Hematopoietic multipotent progenitor cell treated with erythropoietin and hydrocortisone succinate and interleukin-3 and kit ligand, for 15 days (in vitro differentiated cells): ENCODE results near the gene TULP1.

Experiments used
- DNase-seq: peaks from one replicate; pipeline ENCODE4 v3.0.0-alpha.2; 2015; ENCODE audit warnings: low spot score

TULP1 gene

DNA sequence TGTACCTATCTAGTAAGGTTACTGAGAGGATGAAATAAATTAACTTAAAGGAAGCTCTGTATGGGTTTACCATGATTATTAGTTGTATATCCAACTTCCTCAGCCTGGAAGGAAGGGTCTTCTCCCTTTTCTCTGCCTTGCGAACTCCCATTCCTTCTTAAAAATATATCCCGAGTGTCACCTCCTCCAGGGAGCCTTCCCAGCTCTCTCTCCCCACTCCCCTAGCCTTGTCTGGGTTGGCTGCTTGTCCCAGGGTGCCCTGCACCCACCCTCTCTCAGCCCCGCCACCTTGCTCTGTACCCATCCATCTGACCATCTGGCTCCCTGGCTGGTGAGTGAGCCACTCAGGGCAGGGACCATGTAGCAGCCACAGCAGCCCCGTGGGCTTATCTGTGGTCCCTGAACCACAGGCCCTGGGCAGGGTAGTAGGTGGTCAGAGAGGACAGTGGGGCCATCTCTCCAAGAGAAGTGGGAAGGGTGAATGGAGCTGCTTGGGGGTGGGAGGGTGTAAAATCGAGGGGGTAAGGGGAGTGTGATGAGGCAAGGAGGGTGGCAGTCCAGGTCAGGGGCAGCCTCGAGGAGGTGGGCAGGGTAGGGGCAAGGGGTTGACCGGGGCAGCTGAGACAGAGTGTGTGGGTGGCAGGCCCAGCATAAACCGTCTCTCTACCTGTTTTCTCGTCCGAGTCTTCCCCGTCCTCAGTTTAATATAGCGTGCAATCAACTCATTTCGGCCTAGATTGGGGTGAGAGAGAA, 28.6 kb downstream of the TULP1 start:
- no peak for DNase-seq

GRCh38 chr6:35483490-35483889, 29.2 kb downstream of the TULP1 start:
- DNase-seq, result no peak

DNA sequence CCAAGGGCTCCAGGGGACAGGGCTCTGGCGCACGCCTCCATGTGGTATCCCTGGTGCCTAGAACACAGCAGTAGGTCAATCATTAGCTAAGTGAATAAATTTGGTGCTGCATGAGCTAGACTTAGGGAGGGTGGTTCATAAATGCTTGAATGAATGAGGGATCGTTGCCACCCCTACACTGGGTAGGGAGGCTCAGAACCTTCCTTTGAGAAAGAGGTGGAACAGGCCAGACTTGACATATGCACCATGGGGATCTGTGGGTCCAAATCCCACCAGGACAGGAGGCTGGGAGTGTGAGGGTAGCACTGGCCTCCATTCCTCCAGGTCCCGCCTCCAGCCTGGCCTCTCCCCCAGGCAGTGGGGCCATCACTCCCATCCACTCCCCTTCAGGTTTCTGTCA, 29.6 kb downstream of the TULP1 start:
- no peak for DNase-seq

- DNase-seq, result no peak
Observed at GRCh38 chr6:35481226-35481625, 31.5 kb downstream of the TULP1 start.

DNA sequence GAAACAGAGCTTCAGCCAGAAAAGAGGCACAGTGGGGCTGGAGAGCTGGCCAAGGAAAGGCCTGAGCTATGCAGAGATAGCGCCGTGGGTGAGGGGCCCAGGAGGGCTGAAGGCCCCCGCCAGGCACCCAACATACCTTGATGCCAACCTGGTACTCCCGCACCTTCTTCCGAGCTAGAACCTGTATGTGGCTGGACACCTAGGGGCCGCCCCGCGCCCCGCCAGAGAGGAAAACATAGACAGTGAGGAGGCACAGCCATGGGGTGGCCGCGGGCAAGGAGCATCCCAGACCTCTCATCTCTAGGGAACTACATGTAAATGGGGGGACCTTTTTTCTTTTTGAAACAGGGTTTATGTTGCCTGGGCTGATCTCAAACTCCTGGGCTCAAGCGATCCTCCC, 32.5 kb downstream of the TULP1 start:
- DNase-seq, result no peak

- DNase-seq, result no peak
Observed at GRCh38 chr6:35478259-35478658, 34.4 kb downstream of the TULP1 start.

- DNase-seq, result no peak
Observed at GRCh38 chr6:35477551-35478179, 35.0 kb downstream of the TULP1 start.

DNA sequence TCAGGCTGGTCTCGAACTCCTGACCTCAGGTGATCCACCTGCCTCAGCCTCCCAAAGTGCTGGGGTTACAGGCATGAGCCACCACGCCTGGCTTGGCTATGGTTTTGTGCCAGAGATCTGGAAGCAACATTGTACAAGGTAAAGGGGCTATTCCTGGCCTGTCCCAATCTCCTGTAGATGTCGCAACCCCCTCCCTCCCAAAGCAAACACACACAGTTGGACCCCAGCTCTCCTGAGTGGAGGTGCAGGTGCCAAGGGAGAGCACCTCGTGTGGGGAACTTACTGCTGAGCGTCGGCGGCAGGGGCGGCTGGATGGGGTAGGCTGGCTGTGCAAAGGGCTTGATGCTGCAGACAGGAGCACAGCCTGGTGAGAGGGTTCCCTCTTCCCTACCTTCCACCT, 35.7 kb downstream of the TULP1 start:
- DNase-seq, result no peak

DNA sequence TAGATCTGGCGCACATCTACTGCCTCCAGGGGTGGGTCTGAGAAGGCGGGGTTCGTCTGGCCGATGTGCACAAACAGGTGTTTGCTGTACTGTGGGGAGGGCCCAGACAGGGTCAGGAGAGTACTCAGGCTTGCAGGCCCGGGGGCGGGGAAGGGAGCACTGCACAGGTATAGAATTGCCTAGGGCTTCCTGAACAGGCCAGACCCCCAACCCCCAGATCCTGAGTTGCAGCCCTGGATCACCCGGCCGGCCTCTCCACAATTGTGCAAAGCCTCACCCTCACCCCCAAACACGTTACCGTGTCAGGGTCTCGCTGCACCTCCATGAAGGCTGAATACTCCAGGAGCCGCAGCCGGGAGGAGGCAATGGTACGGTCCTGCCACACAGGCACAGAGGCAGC, 36.7 kb downstream of the TULP1 start:
- DNase-seq, result no peak

GRCh38 chr6:35475573-35475972, 37.1 kb downstream of the TULP1 start:
- DNase-seq, result no peak

- DNase-seq, result no peak
Observed at GRCh38 chr6:35474942-35475570, 37.6 kb downstream of the TULP1 start.

- no peak for DNase-seq
Observed at GRCh38 chr6:35474131-35474941, 38.4 kb downstream of the TULP1 start.

DNA sequence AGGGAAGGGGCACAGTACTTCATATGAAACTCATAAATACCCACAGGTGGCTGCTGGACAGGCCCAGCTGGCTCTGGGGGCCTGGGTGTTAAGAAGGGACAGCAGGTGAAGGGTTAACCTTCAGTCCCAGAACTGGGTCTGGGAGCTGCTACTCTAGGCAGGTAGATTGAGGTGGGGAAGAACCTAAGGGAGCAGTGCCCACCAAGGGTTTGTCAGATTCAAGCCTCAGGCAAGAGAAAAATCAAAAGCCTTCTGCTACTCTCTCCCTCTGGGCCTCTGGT, 38.9 kb downstream of the TULP1 start:
- DNase-seq, result no peak

- DNase-seq, result no peak
Observed at GRCh38 chr6:35473075-35473849, 39.4 kb downstream of the TULP1 start.

DNA sequence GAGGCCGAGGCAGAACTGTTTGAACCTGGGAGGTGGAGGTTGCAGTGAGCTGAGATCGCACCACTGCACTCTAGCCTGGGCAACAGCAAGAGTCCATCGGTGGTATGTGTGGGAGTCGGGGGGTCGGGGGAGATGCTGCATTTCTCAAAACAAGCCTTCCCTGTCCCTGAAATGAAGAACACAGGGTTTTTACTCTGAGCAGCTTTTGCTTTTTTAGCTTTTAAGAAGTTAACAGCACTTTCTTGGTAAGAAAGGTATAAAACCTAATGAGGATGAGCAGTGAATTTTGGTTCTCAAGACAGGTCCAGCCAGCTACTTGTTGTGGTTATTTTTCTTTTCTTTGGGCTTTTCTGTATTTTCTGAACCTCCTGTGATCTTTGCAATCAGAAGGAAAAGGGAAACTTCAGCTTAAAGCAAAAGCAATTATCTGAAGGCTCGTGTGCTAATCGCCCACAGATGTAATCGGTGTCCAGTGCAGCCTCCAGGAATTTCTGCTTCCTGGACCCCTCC, 40.8 kb downstream of the TULP1 start:
- DNase-seq, result no peak

GRCh38 chr6:35470663-35471120, 42.0 kb downstream of the TULP1 start:
- no peak for DNase-seq

GRCh38 chr6:35469751-35470662, 42.7 kb downstream of the TULP1 start:
- peak; percentile 19 for DNase-seq

GRCh38 chr6:35468980-35469750, 43.5 kb downstream of the TULP1 start:
- no peak for DNase-seq

DNA sequence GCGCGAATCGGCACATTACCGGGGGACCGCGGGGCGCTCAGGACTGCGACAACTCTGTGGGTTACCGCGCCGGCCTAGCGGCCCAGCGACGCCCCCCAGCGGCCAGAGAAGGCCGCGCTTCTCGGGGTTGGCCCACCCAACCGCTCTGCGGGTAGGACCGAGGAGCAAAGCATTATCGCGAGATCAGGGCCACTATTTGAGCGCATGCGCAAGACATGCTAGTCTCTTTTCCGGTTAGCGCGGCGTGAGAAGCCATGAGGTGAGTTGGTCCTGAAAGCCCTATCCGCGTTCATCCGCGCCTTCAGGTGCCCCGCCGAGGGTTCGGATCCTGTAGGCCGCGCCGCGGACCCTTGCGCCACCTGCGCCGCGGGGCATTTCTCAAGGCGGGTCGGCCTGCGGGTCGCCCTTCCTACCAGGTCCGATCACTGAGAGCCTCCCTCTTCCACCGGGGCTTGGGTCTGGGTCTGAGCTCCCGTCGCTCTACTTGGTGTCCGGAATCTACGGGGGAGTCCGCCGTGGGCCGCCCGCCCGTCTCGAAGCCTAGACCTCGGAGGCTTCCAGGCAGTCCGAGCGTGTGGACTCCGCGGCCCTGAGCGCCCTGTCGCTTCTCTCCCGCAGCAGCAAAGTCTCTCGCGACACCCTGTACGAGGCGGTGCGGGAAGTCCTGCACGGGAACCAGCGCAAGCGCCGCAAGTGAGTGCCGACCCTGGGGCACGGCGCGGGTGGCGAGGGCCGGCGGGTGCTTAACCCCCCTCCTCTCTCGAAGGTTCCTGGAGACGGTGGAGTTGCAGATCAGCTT, 44.3 kb downstream of the TULP1 start, which contains the start of gene RPL10A:
TSS of gene RPL10A (plus strand) at position 221 of the 799 bp plus-strand sequence. CDS start at position 255, 34 bp downstream.
- peak; percentile 97 for DNase-seq
